CD8-positive, alpha-beta memory T cell (primary cell): ENCODE measurements around the gene ITGAD. TPM values are rescaled to one million over a fixed set of nuclear protein-coding genes. Genes with fewer than 3 reads are reported as not detected.
A peak's percentile ranks its signal among the peaks of the same experiment; 100 is the strongest.

Source experiments
- CTCF ChIA-PET: fragments of 350-600 bp; sonication (Branson Sonifier 250); formaldehyde crosslinking; loops from one replicate; lab custom pipeline; 2021; ENCODE audit warnings: antibody characterized with exemption; lab: Charles Lee
- POLR2A ChIA-PET: fragments of 350-600 bp; sonication (Branson Sonifier 250); formaldehyde crosslinking; loops from one replicate; lab custom pipeline; 2021; ENCODE audit warnings: antibody characterized with exemption; lab: Charles Lee
- DNase-seq, 5 donors: peaks; one replicate each; pipeline versions ENCODE4 v3.0.0 to v3.0.0-alpha.2; 2020 to 2022; ENCODE audit warnings: mixed read lengths in 1 of 5
- H3K27ac ChIP-seq: one replicate; pipeline ENCODE4 v1.7.0; 2013; ENCODE audit warnings: low read depth, mild to moderate bottlenecking, low read length, moderate library complexity
- H3K27me3 ChIP-seq: 2 replicates; pipeline ENCODE4 v1.7.0; 2013; ENCODE audit warnings: low read length, mild to moderate bottlenecking; ENCODE audit not compliant: insufficient read depth, poor library complexity, severe bottlenecking
- H3K36me3 ChIP-seq: 2 replicates; pipeline ENCODE4 v1.7.0; 2013; ENCODE audit warnings: mild to moderate bottlenecking, low read length, moderate library complexity; ENCODE audit not compliant: insufficient read depth
- H3K4me1 ChIP-seq: 2 replicates; pipeline ENCODE4 v1.7.0; 2013; ENCODE audit warnings: mild to moderate bottlenecking, low read length, moderate library complexity; ENCODE audit not compliant: insufficient read depth
- H3K4me3 ChIP-seq: 2 replicates; pipeline ENCODE4 v1.7.0; 2013; ENCODE audit warnings: mild to moderate bottlenecking, low read length
- H3K9me3 ChIP-seq: 2 replicates; pipeline ENCODE4 v1.7.0; 2013; ENCODE audit warnings: mild to moderate bottlenecking, low read length
- H3K27ac Mint-ChIP-seq, 8 donors: one replicate each; pipeline ENCODE4 v1.8.0; 2020 to 2021; ENCODE audit warnings: mixed read lengths in 8 of 8, mild to moderate bottlenecking in 6 of 8, inconsistent platforms in 3 of 8, moderate library complexity in 3 of 8
- H3K27me3 Mint-ChIP-seq, 2 donors: one replicate each; pipeline ENCODE4 v1.8.0; 2020 to 2021; ENCODE audit warnings: mixed read lengths in 2 of 2, mild to moderate bottlenecking in 1 of 2, moderate library complexity in 1 of 2
- H3K36me3 Mint-ChIP-seq, 3 donors: one replicate each; pipeline ENCODE4 v1.8.0; 2020 to 2021; ENCODE audit warnings: mixed read lengths in 3 of 3, inconsistent platforms in 1 of 3, mild to moderate bottlenecking in 1 of 3
- H3K4me1 Mint-ChIP-seq, 3 donors: one replicate each; pipeline ENCODE4 v1.8.0; 2020 to 2021; ENCODE audit warnings: mixed read lengths in 3 of 3, inconsistent platforms in 1 of 3, mild to moderate bottlenecking in 1 of 3
- H3K4me3 Mint-ChIP-seq, 7 donors: one replicate each; pipeline ENCODE4 v1.8.0; 2020 to 2021; ENCODE audit warnings: mixed read lengths in 7 of 7, mild to moderate bottlenecking in 6 of 7, moderate library complexity in 4 of 7, inconsistent platforms in 2 of 7
- H3K9me3 Mint-ChIP-seq, 5 donors: one replicate each; pipeline ENCODE4 v1.8.0; 2020 to 2022; ENCODE audit warnings: mixed read lengths in 5 of 5, mild to moderate bottlenecking in 3 of 5, moderate library complexity in 2 of 5, inconsistent platforms in 1 of 5
- polyA plus RNA-seq: library from polyadenylated mRNA; unstranded; fragments of 300-500 nt; fragmentation: Illumina TruSeq; gene quantifications from one replicate; pipeline ENCODE4 v1.2.3, GENCODE V29; 2021
- total RNA-seq, 2 experiments: library from RNA; stranded (reverse); gene quantifications; one replicate each; pipeline ENCODE4 v1.2.3, GENCODE V29; 2021

Gene ITGAD
- total and polyA plus RNA-seq, 3 experiments from 2014 or later, result 0.12 TPM; not detected in 2

GRCh38 chr16:31371619-31372484 lies 21.3 kb upstream of the ITGAD start:
- no peak overlapping the region for H3K4me3 Mint-ChIP-seq
- peaks cover 12 to 15% (median 13%) of the 10 kb centered on the region in 3 donors for H3K4me1 Mint-ChIP-seq
- Histone ChIP-seq H3K9me3 (no peaks in the 10 kb centered on the region), H3K27me3 (no peaks in the 10 kb centered on the region), H3K27ac (no peak overlapping the region), H3K4me1 (no peaks in the 10 kb centered on the region), H3K4me3 (no peak overlapping the region), H3K36me3 (no peaks in the 10 kb centered on the region)
- H3K27me3 Mint-ChIP-seq, result peaks cover 0 to 4% of the 10 kb centered on the region in 2 donors
- ChIA-PET POLR2A (no interaction called here), CTCF (interaction anchor here (2.7 kb wide), 1 partner anchor 11 kb away, joined by 6 read pairs; no protein-coding TSS in a partner anchor)
- H3K9me3 Mint-ChIP-seq, result peaks cover 0 to 2% (median 0%) of the 10 kb centered on the region in 5 donors
- H3K36me3 Mint-ChIP-seq, result peaks cover 0 to 1% (median 0%) of the 10 kb centered on the region in 3 donors
- no peak overlapping the region for H3K27ac Mint-ChIP-seq
- no peak for DNase-seq

GRCh38 chr16:31373235-31373634 lies 19.9 kb upstream of the ITGAD start:
- ChIA-PET CTCF (interaction anchor here (2.7 kb wide), 1 partner anchor 9 kb away, joined by 6 read pairs; no protein-coding TSS in a partner anchor), POLR2A (no interaction called here)
- Mint-ChIP-seq H3K27me3 (peaks cover 0 to 5% of the 10 kb centered on the region in 2 donors), H3K9me3 (peaks cover 0 to 2% (median 0%) of the 10 kb centered on the region in 5 donors), H3K4me1 (peaks cover 14 to 15% (median 14%) of the 10 kb centered on the region in 3 donors), H3K4me3 (no peak overlapping the region), H3K36me3 (peaks cover 0 to 1% (median 0%) of the 10 kb centered on the region in 3 donors), H3K27ac (peak overlapping the region in 1 of 8 donors; percentile 57)
- Histone ChIP-seq H3K9me3 (no peaks in the 10 kb centered on the region), H3K27ac (no peak overlapping the region), H3K4me1 (peaks cover 8% of the 10 kb centered on the region), H3K4me3 (no peak overlapping the region), H3K27me3 (no peaks in the 10 kb centered on the region), H3K36me3 (no peaks in the 10 kb centered on the region)
- no peak for DNase-seq

GRCh38 chr16:31375231-31375630 lies 17.9 kb upstream of the ITGAD start:
- DNase-seq, result no peak
- Mint-ChIP-seq H3K4me3 (no peak overlapping the region), H3K9me3 (peaks cover 0 to 2% (median 0%) of the 10 kb centered on the region in 5 donors), H3K27me3 (peaks cover 0 to 5% of the 10 kb centered on the region in 2 donors), H3K36me3 (peaks cover 0 to 1% (median 0%) of the 10 kb centered on the region in 3 donors), H3K4me1 (peaks cover 14 to 17% (median 14%) of the 10 kb centered on the region in 3 donors), H3K27ac (peak overlapping the region in 1 of 8 donors; percentile 60)
- no peaks in the 10 kb centered on the region for H3K27me3 ChIP-seq
- H3K27ac ChIP-seq, result no peak overlapping the region
- H3K4me1 ChIP-seq, result peaks cover 8% of the 10 kb centered on the region
- no peak overlapping the region for H3K4me3 ChIP-seq
- POLR2A ChIA-PET, result no interaction called here
- CTCF ChIA-PET, result interaction anchor here (1.3 kb wide), 1 partner anchor 12 kb away, joined by 3 read pairs; no protein-coding TSS in a partner anchor
- no peaks in the 10 kb centered on the region for H3K36me3 ChIP-seq
- no peaks in the 10 kb centered on the region for H3K9me3 ChIP-seq

- Mint-ChIP-seq H3K27me3 (peaks cover 0 to 1% of the 10 kb centered on the region in 2 donors), H3K27ac (peak overlapping the region in 1 of 8 donors; percentile 76), H3K4me3 (peak overlapping the region in 2 of 7 donors; percentile 48 to 54), H3K36me3 (no peaks in the 10 kb centered on the region), H3K4me1 (peaks cover 14 to 17% (median 14%) of the 10 kb centered on the region in 3 donors), H3K9me3 (peaks cover 0 to 2% (median 0%) of the 10 kb centered on the region in 5 donors)
- DNase-seq, result no peak
- ChIA-PET POLR2A (interaction anchor here (0.7 kb wide), 1 partner anchor 208 kb away, joined by 3 read pairs; no protein-coding TSS in a partner anchor), CTCF (interaction anchor here (1.2 kb wide), 1 partner anchor 67 kb away, joined by 3 read pairs; no protein-coding TSS in a partner anchor)
- no peak overlapping the region for H3K4me3 ChIP-seq
- H3K36me3 ChIP-seq, result no peaks in the 10 kb centered on the region
- no peak overlapping the region for H3K27ac ChIP-seq
- H3K9me3 ChIP-seq, result no peaks in the 10 kb centered on the region
- no peaks in the 10 kb centered on the region for H3K27me3 ChIP-seq
- H3K4me1 ChIP-seq, result peaks cover 8% of the 10 kb centered on the region
Measured at GRCh38 chr16:31376705-31377104, 16.4 kb upstream of the ITGAD start.

GRCh38 chr16:31377210-31377903 lies 15.8 kb upstream of the ITGAD start:
- no peaks in the 10 kb centered on the region for H3K36me3 ChIP-seq
- no peak overlapping the region for H3K27ac ChIP-seq
- ChIA-PET CTCF (interaction anchor here (1.2 kb wide), 1 partner anchor 66 kb away, joined by 3 read pairs; no protein-coding TSS in a partner anchor), POLR2A (interaction anchor here (0.7 kb wide), 1 partner anchor 208 kb away, joined by 3 read pairs; no protein-coding TSS in a partner anchor)
- peaks cover 15 to 18% (median 15%) of the 10 kb centered on the region in 3 donors for H3K4me1 Mint-ChIP-seq
- H3K27me3 Mint-ChIP-seq, result peaks cover 0 to 1% of the 10 kb centered on the region in 2 donors
- H3K4me1 ChIP-seq, result peaks cover 8% of the 10 kb centered on the region
- no peaks in the 10 kb centered on the region for H3K36me3 Mint-ChIP-seq
- H3K4me3 Mint-ChIP-seq, result peak overlapping the region in 4 of 7 donors; percentile 39 to 71 (median 58)
- DNase-seq, result peak in 1 of 5 donors; percentile 41
- H3K27ac Mint-ChIP-seq, result peak overlapping the region in 4 of 8 donors; percentile 31 to 76 (median 70)
- H3K27me3 ChIP-seq, result no peaks in the 10 kb centered on the region
- no peak overlapping the region for H3K4me3 ChIP-seq
- H3K9me3 Mint-ChIP-seq, result peaks cover 0 to 2% (median 0%) of the 10 kb centered on the region in 5 donors
- no peaks in the 10 kb centered on the region for H3K9me3 ChIP-seq

GRCh38 chr16:31380201-31380600 lies 12.9 kb upstream of the ITGAD start:
- POLR2A ChIA-PET, result no interaction called here

GRCh38 chr16:31382485-31383161 lies 10.5 kb upstream of the ITGAD start:
- Mint-ChIP-seq H3K4me3 (no peak overlapping the region), H3K4me1 (peaks cover 13 to 16% (median 16%) of the 10 kb centered on the region in 3 donors), H3K27me3 (peaks cover under 1 to 5% of the 10 kb centered on the region in 2 donors), H3K36me3 (no peaks in the 10 kb centered on the region), H3K27ac (no peak overlapping the region), H3K9me3 (no peaks in the 10 kb centered on the region)
- H3K36me3 ChIP-seq, result no peaks in the 10 kb centered on the region
- no peaks in the 10 kb centered on the region for H3K27me3 ChIP-seq
- peaks cover under 1% of the 10 kb centered on the region for H3K4me1 ChIP-seq
- H3K27ac ChIP-seq, result no peak overlapping the region
- ChIA-PET POLR2A (interaction anchor here (0.6 to 0.8 kb wide), 3 partner anchors 63 to 202 kb away, joined by 3 to 15 read pairs (median 3); partner anchors contain the start of gene FUS), CTCF (interaction anchor here (0.6 to 1.9 kb wide), 18 partner anchors 9 to 240 kb away, joined by 3 to 6 read pairs (median 3); partner anchors contain the start of genes ITGAD, PYCARD and TRIM72)
- H3K9me3 ChIP-seq, result no peaks in the 10 kb centered on the region
- no peak overlapping the region for H3K4me3 ChIP-seq
- peak; percentile 37 to 75 (median 58) for DNase-seq

More at GRCh38 chr16:31380201-31380600, 12.9 kb upstream of the ITGAD start:
- H3K4me3 Mint-ChIP-seq, result no peak overlapping the region
- H3K27me3 Mint-ChIP-seq, result peaks cover 1 to 2% of the 10 kb centered on the region in 2 donors
- CTCF ChIA-PET, result no interaction called here
- Histone ChIP-seq H3K27me3 (no peaks in the 10 kb centered on the region), H3K27ac (no peak overlapping the region), H3K36me3 (no peaks in the 10 kb centered on the region), H3K4me3 (no peak overlapping the region), H3K4me1 (peaks cover 8% of the 10 kb centered on the region), H3K9me3 (no peaks in the 10 kb centered on the region)
- no peak for DNase-seq
- peak overlapping the region in 1 of 8 donors; percentile 23 for H3K27ac Mint-ChIP-seq
- peaks cover 18 to 22% (median 18%) of the 10 kb centered on the region in 3 donors for H3K4me1 Mint-ChIP-seq
- peaks cover 0 to 1% (median 0%) of the 10 kb centered on the region in 5 donors for H3K9me3 Mint-ChIP-seq
- H3K36me3 Mint-ChIP-seq, result no peaks in the 10 kb centered on the region
